GM10847 (cell line): ENCODE data around the gene SLC16A4.

Source experiments
- POLR2A ChIP-seq: IDR thresholded peaks from 2 replicates; pipeline ENCODE4 v1.6.1; 2011; ENCODE audit not compliant: insufficient read length; ENCODE audit errors: extremely low read depth

SLC16A4 gene

GRCh38 chr1:110318046-110318445 is 72.8 kb downstream of the SLC16A4 start:
- no peak for TF ChIP-seq POLR2A

- no peak for TF ChIP-seq POLR2A
Measured at GRCh38 chr1:110316735-110317134, 74.1 kb downstream of the SLC16A4 start.
